MCF 10A (cell line): ENCODE data around the gene MUC20. TPM values are rescaled to one million over a fixed set of nuclear protein-coding genes. Genes with fewer than 3 reads are reported as not detected.

Experiments
- BruUV-seq: library from RNA; stranded (reverse); fragments of 400-500 nt; replicated peaks from 2 replicates; lab custom pipeline; 2021; lab: Mats Ljungman, UMichigan
- CTCF ChIA-PET: fragments of 300-600 bp; sonication (Branson Sonifier 250); formaldehyde crosslinking; extraction: SDS; loops from one replicate; lab custom pipeline; 2021; ENCODE audit warnings: antibody characterized with exemption, inconsistent platforms; lab: Yijun Ruan, JAX
- POLR2A ChIA-PET: fragments of 300-600, 350-650 bp; sonication (Branson Sonifier 250); formaldehyde crosslinking; extraction: SDS; loops from one replicate; lab custom pipeline; 2020; ENCODE audit warnings: antibody characterized with exemption, inconsistent platforms; lab: Yijun Ruan, JAX
- DNase-seq: peaks from one replicate; pipeline ENCODE4 v3.0.0-alpha.2; 2018; ENCODE audit not compliant: unreplicated experiment
- H3K27ac Mint-ChIP-seq: one replicate; pipeline ENCODE4 v1.8.0; 2022; ENCODE audit warnings: mild to moderate bottlenecking, low read depth, mixed read lengths; ENCODE audit not compliant: unreplicated experiment
- H3K27me3 Mint-ChIP-seq: one replicate; pipeline ENCODE4 v1.8.0; 2022; ENCODE audit warnings: mixed read lengths; ENCODE audit not compliant: insufficient read depth, unreplicated experiment
- H3K36me3 Mint-ChIP-seq: one replicate; pipeline ENCODE4 v1.8.0; 2022; ENCODE audit warnings: mild to moderate bottlenecking, moderate library complexity, mixed read lengths; ENCODE audit not compliant: insufficient read depth, unreplicated experiment
- H3K4me1 Mint-ChIP-seq: one replicate; pipeline ENCODE4 v1.8.0; 2022; ENCODE audit warnings: mixed read lengths; ENCODE audit not compliant: insufficient read depth, unreplicated experiment
- H3K4me3 Mint-ChIP-seq: one replicate; pipeline ENCODE4 v1.8.0; 2022; ENCODE audit warnings: mild to moderate bottlenecking, moderate library complexity, mixed read lengths; ENCODE audit not compliant: unreplicated experiment
- H3K9me3 Mint-ChIP-seq: one replicate; pipeline ENCODE4 v1.8.0; 2022; ENCODE audit warnings: mixed read lengths; ENCODE audit not compliant: unreplicated experiment
- CTCF ChIP-seq: fragments of 200-600 bp; IDR thresholded peaks from one replicate; pipeline ENCODE4 v1.8.0; 2022; ENCODE audit warnings: antibody characterized with exemption, mild to moderate bottlenecking; ENCODE audit not compliant: unreplicated experiment
- intact Hi-C: fragments of 100-400 bp; cut with micrococcal nuclease; formaldehyde crosslinking; loops from 2 replicates; pipeline ENCODE4 v1.14.1; 2022
- total RNA-seq: library from RNA; stranded (reverse); gene quantifications from 2 replicates; pipeline ENCODE4 v1.2.3, GENCODE V29; 2022

Gene MUC20
- total RNA-seq, 1 experiment from 2014 or later, result 2.3 TPM

- H3K27me3 Mint-ChIP-seq, result peaks cover 71% of the 10 kb centered on the region
- no peaks in the 10 kb centered on the region for H3K4me1 Mint-ChIP-seq
- POLR2A ChIA-PET, result interaction anchor here (1.9 kb wide), 1 partner anchor 11 kb away, joined by 7 read pairs; no protein-coding TSS in a partner anchor
- DNase-seq, result no peak
- H3K36me3 Mint-ChIP-seq, result no peaks in the 10 kb centered on the region
- H3K4me3 Mint-ChIP-seq, result no peak overlapping the region
- TF ChIP-seq CTCF, result no peak
- CTCF ChIA-PET, result no interaction called here
- H3K27ac Mint-ChIP-seq, result no peak overlapping the region
- no peaks in the 10 kb centered on the region for H3K9me3 Mint-ChIP-seq
- intact Hi-C loops, result no loop called here
- no TSS peak for BruUV-seq
These were observed 17.7 kb downstream of the MUC20 start for GRCh38 chr3:195738274-195739044.

- TF ChIP-seq CTCF, result no peak
- intact Hi-C loops, result no loop called here
- Mint-ChIP-seq H3K36me3 (no peaks in the 10 kb centered on the region), H3K9me3 (no peaks in the 10 kb centered on the region), H3K27ac (no peak overlapping the region), H3K4me1 (no peaks in the 10 kb centered on the region), H3K4me3 (no peak overlapping the region), H3K27me3 (peaks cover 83% of the 10 kb centered on the region)
- no peak for DNase-seq
- ChIA-PET CTCF (interaction anchor here (0.6 kb wide), 1 partner anchor 107 kb away, joined by 4 read pairs; no protein-coding TSS in a partner anchor), POLR2A (interaction anchor here (0.6 kb wide), 1 partner anchor 34 kb away, joined by 4 read pairs; no protein-coding TSS in a partner anchor)
- no TSS peak for BruUV-seq
These were observed 18.9 kb downstream of the MUC20 start for GRCh38 chr3:195739561-195740111.

- TF ChIP-seq CTCF, result no peak
- no TSS peak for BruUV-seq
- H3K36me3 Mint-ChIP-seq, result no peaks in the 10 kb centered on the region
- ChIA-PET CTCF (no interaction called here), POLR2A (no interaction called here)
- DNase-seq, result no peak
- no peak overlapping the region for H3K4me3 Mint-ChIP-seq
- H3K9me3 Mint-ChIP-seq, result no peaks in the 10 kb centered on the region
- H3K4me1 Mint-ChIP-seq, result no peaks in the 10 kb centered on the region
- intact Hi-C loops, result no loop called here
- H3K27me3 Mint-ChIP-seq, result peaks cover 71% of the 10 kb centered on the region
- no peak overlapping the region for H3K27ac Mint-ChIP-seq
These were observed 23.7 kb downstream of the MUC20 start for GRCh38 chr3:195744437-195744836.

GRCh38 chr3:195746346-195746745 is 25.6 kb downstream of the MUC20 start:
- DNase-seq, result no peak
- no peak overlapping the region for H3K4me3 Mint-ChIP-seq
- ChIA-PET POLR2A (interaction anchor here (0.8 kb wide), 1 partner anchor 150 kb away, joined by 4 read pairs; no protein-coding TSS in a partner anchor), CTCF (interaction anchor here (0.6 kb wide), 1 partner anchor 762 kb away, joined by 3 read pairs; no protein-coding TSS in a partner anchor)
- intact Hi-C loops, result no loop called here
- no TSS peak for BruUV-seq
- TF ChIP-seq CTCF, result no peak
- H3K36me3 Mint-ChIP-seq, result no peaks in the 10 kb centered on the region
- H3K4me1 Mint-ChIP-seq, result no peaks in the 10 kb centered on the region
- peaks cover 52% of the 10 kb centered on the region for H3K27me3 Mint-ChIP-seq
- H3K27ac Mint-ChIP-seq, result no peak overlapping the region
- H3K9me3 Mint-ChIP-seq, result no peaks in the 10 kb centered on the region
